Left ventricle myocardium inferior (tissue), 1 donor: Measurements from ENCODE around the gene IFITM2. TPM values are rescaled to one million over a fixed set of nuclear protein-coding genes. Genes with fewer than 3 reads are reported as not detected.

ENCODE experiments used
- DNase-seq: peaks from one replicate; pipeline ENCODE4 v3.0.0-alpha.2; 2020
- H3K27ac ChIP-seq: fragments of 200-600 bp; replicated peaks from 2 replicates; pipeline ENCODE4 v1.8.0; 2021
- H3K27me3 ChIP-seq: fragments of 200-600 bp; 2 replicates; pipeline ENCODE4 v1.8.0; 2021; ENCODE audit warnings: low read depth
- H3K36me3 ChIP-seq: fragments of 200-600 bp; 2 replicates; pipeline ENCODE4 v1.8.0; 2021
- H3K4me1 ChIP-seq: fragments of 200-600 bp; 2 replicates; pipeline ENCODE4 v1.8.0; 2021
- H3K4me3 ChIP-seq: fragments of 200-600 bp; 2 replicates; pipeline ENCODE4 v1.8.0; 2021; ENCODE audit warnings: mild to moderate bottlenecking, moderate library complexity
- H3K9me3 ChIP-seq: fragments of 200-600 bp; replicated peaks from 2 replicates; pipeline ENCODE4 v1.8.0; 2021
- intact Hi-C: fragments of 100-400 bp; cut with micrococcal nuclease; formaldehyde crosslinking; loops from one replicate; pipeline ENCODE4 v1.11.0; 2022
- total RNA-seq: library from RNA; stranded (reverse); fragmentation: NEBNext Ultra II Directional; extraction: Animal tissue kit (Norgen Biotek cat#: 25700); gene quantifications from one replicate; pipeline ENCODE4 v1.2.1, GENCODE V29; 2021
- TF ChIP-seq, protein P1 (sequence below): fragments of 200-600 bp; IDR thresholded peaks from 2 replicates; pipeline ENCODE4 v1.8.0; 2021; ENCODE audit warnings: antibody characterized with exemption, mild to moderate bottlenecking, borderline replicate concordance
- donor health status: DM: no; HTN: yes; CAD: no; lungs with severe emphysema.

IFITM2 gene
- total RNA-seq, 1 donor from 2014 or later: 160 TPM

DNA sequence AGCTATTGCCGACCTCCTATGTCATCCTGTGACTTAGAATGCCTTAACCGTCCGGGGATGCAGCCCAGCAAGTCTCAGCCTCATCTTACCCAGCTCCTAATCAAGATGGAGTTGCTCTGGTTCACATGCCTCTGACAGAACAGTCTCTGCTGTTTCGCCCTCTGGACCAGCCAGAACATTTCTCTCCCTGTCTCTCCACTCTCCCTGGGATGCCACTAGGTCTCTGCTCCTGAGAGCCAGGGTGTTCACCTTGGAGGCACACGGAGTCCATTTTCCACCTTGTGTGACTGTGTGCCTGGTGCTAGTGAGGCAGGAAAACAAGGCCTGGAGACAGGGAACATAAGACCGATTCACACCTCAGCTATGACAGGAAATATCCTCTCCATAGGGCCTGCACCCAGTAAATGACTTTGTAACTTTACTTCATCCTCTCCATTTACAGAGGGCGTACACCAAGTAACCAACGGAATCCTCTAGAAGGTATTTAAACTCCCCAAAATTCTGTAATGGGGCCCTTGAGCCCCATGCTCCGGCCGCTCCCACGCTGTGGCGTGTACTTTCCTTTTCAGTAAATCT lies 44.9 kb downstream of the IFITM2 start:
- no peaks in the 10 kb centered on the region for H3K27me3 ChIP-seq
- H3K27ac ChIP-seq: peak overlapping the region; percentile 100
- peaks cover 39% of the 10 kb centered on the region for H3K4me1 ChIP-seq
- H3K9me3 ChIP-seq: no peaks in the 10 kb centered on the region
- no peak overlapping the region for H3K4me3 ChIP-seq
- no peaks in the 10 kb centered on the region for H3K36me3 ChIP-seq
- intact Hi-C loops: no loop called here
- DNase-seq: no peak
- TF ChIP-seq, protein P1, sequence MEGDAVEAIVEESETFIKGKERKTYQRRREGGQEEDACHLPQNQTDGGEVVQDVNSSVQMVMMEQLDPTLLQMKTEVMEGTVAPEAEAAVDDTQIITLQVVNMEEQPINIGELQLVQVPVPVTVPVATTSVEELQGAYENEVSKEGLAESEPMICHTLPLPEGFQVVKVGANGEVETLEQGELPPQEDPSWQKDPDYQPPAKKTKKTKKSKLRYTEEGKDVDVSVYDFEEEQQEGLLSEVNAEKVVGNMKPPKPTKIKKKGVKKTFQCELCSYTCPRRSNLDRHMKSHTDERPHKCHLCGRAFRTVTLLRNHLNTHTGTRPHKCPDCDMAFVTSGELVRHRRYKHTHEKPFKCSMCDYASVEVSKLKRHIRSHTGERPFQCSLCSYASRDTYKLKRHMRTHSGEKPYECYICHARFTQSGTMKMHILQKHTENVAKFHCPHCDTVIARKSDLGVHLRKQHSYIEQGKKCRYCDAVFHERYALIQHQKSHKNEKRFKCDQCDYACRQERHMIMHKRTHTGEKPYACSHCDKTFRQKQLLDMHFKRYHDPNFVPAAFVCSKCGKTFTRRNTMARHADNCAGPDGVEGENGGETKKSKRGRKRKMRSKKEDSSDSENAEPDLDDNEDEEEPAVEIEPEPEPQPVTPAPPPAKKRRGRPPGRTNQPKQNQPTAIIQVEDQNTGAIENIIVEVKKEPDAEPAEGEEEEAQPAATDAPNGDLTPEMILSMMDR: no peak

DNA sequence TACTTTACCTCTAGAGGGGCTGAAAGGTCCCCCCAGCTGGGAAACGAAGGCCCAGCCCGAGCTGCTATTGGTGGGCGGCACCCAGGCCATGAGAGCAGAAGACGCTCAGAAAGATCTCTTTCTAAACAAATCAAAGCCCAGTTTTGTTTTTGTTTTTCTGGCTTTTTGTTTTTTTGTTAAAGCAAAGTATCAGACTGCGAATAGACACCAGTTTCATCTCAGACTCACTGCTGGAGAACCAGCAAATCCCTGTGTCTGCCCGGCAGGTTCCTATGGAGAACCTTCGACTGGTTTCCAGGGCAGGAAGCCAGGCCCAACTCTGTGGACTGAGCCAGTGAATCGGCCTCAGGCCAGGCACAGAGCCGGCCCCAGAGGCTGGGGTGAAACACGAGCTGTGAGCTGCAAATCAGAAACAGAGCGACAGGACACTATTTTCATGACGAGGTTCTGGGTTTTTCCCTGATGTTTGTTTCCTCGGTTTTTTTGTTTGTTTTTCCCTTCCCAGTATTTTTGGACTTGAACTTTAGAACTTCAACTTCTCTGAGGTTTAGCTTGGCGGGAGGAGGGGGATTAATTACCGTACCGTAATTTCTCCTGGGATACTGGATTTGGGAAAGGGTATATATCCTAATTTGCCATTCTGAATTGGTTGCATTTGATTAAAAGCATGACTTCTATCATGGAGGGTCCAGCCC lies 45.7 kb downstream of the IFITM2 start:
- H3K4me1 ChIP-seq: peaks cover 39% of the 10 kb centered on the region
- no peaks in the 10 kb centered on the region for H3K36me3 ChIP-seq
- H3K27ac ChIP-seq: peak overlapping the region; percentile 100
- intact Hi-C loops: no loop called here
- TF ChIP-seq, protein P1: no peak
- H3K4me3 ChIP-seq: peak overlapping the region; percentile 7
- DNase-seq: peak; percentile 88
- H3K9me3 ChIP-seq: no peaks in the 10 kb centered on the region
- H3K27me3 ChIP-seq: peaks cover 6% of the 10 kb centered on the region

DNA sequence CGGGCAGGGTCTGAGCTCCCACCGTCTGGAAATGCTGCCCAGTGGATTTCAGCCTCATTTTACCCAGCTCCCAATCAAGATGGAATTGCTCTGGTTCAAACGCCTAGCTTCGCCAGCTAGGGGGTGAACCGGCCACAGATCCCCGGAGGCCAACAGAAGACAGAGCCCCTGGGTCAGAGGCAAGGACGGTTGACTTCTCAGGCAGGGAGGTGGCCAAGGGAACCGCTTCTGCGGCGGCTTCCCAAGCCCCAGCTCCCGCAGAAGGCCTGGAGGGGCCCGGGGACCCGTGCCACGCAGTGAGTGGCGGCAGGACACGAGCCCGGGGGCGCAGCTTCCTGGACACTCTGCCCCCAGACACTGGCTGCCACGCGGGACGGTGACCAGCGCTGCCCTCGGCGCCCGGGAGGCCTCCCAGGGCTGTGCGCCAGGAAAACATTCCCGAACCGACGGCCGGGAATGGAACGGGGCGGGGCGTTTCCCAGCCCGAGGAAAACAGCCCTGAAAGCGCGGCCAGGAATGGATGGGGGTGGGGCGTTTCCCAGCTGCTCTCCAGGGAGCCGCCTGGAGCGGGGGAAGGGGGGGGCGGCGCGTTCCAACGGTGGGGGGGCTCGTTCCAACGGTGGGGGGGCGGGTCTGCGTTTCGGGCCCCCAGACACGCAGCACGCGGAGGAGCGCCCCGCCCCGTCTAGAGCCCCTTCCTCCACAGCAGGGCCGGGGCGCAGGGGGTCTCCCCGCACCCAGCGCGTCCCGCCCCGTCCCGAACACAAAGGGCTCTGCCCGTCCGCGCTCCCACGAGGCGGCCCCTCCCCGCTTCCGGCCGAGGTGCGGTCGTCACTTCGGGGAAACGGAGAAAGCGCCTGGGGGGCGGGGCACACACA lies 48.2 kb downstream of the IFITM2 start:
- Histone ChIP-seq H3K36me3 (no peaks in the 10 kb centered on the region), H3K4me3 (peak overlapping the region; percentile 63), H3K27me3 (peaks cover 24% of the 10 kb centered on the region), H3K9me3 (peaks cover 4% of the 10 kb centered on the region), H3K4me1 (peaks cover 39% of the 10 kb centered on the region), H3K27ac (peak overlapping the region; percentile 100)
- intact Hi-C loops: no loop called here
- DNase-seq: peak; percentile 94
- TF ChIP-seq, protein P1: no peak

DNA sequence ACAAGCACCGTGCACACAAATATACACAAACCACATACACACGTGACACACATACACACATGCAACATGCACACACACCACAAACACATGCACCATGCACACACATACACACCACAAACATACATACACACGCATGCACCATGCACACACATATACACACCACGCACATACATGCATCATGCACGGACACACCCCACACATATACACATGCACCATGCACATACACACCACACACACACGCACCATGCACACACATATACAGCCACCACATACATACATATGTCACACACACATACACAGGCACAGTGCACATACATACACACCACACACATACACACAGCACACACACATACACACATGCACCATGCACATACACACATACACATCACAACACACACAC lies 49.0 kb downstream of the IFITM2 start:
- H3K4me1 ChIP-seq: peaks cover 39% of the 10 kb centered on the region
- H3K27me3 ChIP-seq: peaks cover 28% of the 10 kb centered on the region
- H3K4me3 ChIP-seq: no peak overlapping the region
- intact Hi-C loops: no loop called here
- DNase-seq: no peak
- no peak overlapping the region for H3K27ac ChIP-seq
- no peaks in the 10 kb centered on the region for H3K36me3 ChIP-seq
- TF ChIP-seq, protein P1: no peak
- H3K9me3 ChIP-seq: peaks cover 12% of the 10 kb centered on the region

DNA sequence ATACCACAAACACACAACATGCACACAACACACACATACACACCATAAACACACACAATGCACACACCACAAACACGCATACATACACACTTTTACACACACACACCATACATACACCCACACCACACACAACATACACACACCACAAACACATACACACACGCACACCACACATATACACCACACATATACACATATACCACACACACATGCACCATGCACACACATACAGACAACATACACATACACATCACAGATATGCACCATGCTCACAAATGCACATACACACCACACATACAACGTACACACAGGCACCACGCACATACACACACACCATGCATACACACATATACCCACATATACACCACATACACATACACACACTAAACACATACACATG lies 50.0 kb downstream of the IFITM2 start:
- Histone ChIP-seq H3K27ac (no peak overlapping the region), H3K27me3 (peaks cover 30% of the 10 kb centered on the region), H3K4me1 (peaks cover 34% of the 10 kb centered on the region), H3K4me3 (no peak overlapping the region), H3K36me3 (no peaks in the 10 kb centered on the region), H3K9me3 (peaks cover 14% of the 10 kb centered on the region)
- DNase-seq: no peak
- TF ChIP-seq, protein P1: no peak
- intact Hi-C loops: no loop called here
